8988T (cell line): ENCODE results near the gene SPAG5.

ENCODE experiments used
- DNase-seq: peaks from one replicate; pipeline ENCODE4 v3.0.0; 2011

The SPAG5 gene

DNA sequence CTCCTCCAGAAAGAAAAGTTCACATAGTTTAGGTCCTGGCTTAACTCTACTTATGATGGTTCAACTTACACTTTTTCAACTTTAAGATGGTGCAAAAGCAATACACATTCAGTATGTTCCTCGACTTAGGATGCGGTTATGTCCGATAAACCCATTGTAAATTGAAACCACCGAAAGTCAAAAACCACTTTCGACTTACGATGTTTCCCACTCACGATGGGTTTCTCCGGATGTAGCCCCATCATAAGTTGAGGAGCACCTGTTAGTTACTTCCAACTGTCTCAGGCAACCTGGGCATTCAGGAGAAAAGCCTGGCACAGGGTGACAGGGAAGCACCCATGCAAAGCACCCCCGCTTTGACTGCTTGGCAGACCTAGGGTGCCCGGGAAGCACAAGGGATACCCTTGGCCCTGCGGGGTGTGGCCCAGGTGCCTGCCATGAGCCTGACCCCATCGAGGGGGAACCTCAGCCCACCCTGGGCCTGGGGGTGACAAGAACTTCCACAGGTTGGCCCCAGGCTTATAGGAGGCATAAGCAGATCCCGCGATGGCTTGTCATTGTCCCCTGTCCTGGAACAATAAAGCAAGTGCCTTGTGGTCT is 60.4 kb downstream of the SPAG5 start:
- DNase-seq = no peak

DNA sequence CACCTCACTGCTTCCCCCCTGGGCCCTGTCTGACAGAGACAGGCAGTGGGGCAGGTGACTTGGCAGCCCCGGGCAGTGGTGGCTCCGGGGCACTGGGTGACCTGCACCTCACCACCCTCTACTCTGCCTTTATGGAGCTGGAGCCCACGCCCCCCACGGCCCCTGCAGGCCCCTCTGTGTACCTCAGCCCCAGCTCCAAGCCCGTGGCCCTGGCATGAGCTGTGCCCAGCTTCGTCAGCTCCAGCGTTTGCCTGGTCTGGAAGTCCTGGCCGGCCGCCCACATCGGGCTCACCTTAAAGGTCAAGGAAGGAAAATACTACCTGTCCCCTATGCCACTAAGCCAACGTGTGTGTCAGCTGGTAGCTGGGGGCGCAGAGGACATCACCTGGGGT is 61.6 kb downstream of the SPAG5 start:
- DNase-seq = no peak

DNA sequence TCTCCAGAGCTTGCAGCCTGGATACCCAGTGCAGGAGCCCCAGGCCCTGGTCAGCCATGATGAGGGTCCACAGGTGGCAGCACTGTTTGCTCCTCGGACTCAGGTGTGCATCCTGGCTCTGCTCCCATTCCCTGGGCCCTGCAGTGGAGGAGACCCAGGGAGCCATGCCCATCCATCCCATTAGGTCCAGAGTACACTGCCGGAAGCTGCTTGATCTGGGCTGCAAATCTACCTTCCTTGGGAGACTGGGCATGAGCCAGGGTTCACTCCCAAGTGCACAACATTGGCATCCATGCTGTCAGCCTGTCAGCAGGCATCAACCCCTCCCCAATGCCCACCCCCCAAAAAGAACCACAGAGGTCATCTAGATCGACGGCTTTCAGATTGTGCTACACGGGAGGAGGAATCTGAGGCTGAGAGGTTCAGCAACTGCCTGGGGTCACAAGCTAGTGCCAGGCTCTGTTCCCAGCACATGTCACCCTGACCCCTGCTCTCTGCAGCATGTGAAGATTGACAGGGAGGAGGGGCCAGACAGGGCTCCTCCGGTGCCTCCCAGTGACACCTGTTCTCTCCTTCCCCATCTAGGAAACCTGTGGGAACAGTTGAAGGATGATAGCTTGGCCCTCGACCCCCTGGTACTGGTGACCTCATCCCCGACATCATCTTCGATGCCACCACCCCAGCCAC is 62.1 kb downstream of the SPAG5 start:
- no peak for DNase-seq

DNA sequence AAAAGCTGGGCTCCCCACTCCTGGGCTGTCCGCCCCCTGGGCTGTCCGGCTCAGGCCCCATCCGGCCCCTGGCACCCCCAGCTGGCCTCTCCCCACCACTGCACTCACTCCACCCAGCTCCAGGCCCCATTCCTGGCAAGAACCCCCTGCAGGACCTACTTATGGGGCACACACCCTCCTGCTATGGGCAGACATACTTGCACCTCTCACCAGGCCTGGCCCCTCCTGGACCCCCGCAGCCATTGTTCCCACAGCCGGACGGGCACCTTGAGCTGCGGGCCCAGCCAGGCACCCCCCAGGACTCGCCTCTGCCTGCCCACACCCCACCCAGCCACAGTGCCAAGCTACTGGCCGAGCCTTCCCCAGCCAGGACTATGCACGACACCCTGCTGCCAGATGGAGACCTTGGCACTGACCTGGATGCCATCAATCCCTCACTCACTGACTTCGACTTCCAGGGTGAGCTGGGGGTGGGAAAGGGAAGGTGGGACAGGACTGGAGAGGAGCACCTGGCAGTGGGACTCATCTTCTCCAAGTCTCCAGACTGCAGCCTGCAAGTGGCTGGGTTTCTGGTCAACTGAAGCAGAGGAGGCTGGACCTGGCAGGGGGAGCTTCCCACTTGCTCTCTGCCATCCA is 64.0 kb downstream of the SPAG5 start:
- peak; percentile 49 for DNase-seq

DNA sequence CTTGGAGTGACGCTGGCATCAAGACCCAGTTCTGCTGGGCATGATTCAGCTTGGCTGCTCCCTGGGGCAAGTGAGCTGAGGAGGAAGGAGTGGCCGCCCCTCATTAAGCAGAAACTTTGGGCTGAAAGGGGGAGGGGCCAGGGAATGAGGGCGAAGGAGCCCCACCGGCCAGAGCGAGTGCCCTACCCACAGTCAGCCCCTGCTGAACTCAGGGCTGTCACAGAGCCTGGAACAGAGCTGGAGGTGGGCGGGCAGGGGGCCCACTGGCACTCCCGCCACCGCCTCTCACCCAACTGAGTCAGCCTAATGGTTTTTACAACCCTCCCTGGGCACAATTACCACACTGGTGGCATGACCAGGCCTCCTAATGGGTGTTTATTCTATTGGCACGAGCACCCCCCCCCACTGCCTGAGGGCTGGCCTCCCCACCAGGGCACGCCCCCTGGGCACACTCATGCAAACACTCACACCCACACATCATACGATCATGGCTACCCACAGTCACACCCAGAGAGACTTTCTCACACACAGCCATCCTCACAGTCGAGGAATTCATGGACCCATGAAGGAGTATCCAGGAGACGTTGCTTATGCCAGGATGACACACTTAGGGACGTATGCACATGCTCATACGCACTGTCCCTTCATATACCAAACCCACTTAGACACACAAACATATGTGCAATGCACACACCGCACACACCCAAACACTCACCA is 65.6 kb downstream of the SPAG5 start:
- no peak for DNase-seq

DNA sequence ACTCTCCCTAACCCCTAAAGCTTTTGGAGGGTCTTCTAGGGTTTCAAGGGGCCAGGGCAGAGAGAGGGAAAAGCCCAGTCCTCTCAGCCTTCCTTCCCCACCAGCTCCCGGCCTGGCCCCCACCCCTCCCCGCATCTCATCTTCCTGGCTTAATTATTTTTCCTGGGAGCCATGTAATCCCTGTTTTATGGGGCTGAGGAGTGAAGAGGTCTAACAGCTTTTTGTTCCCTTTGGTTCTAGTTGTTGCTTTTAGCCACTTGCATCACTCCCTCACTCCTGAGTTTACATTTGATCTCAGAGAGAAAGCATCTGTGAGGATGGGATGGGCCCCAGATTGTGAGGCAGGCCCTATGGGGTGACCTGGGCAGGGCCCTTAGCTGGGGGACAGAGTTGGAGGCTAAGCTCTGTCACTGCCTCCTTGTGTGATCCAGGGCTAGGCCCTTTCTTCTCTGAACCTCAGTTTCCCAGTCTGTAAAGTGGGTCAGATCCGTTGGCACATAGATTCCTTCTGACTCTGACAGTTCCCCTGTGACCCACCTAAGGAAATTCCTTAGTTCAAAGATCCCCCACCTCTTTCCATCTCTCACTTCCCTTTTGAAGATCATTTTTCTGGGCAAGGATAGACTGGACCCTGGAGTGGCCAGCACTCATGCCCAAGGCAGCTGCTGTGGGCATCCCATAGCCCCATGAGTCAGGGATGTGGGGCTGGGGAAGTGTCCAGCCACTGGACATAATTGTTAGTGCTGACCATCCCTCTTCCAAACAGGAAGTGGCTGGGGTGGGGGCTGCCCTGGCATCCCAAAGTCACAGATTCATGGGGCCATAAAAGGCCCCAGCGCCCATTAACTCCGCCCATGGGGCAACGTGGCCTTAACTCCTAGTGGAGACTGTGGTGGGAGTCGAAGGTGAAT is 66.5 kb downstream of the SPAG5 start:
- DNase-seq = no peak

DNA sequence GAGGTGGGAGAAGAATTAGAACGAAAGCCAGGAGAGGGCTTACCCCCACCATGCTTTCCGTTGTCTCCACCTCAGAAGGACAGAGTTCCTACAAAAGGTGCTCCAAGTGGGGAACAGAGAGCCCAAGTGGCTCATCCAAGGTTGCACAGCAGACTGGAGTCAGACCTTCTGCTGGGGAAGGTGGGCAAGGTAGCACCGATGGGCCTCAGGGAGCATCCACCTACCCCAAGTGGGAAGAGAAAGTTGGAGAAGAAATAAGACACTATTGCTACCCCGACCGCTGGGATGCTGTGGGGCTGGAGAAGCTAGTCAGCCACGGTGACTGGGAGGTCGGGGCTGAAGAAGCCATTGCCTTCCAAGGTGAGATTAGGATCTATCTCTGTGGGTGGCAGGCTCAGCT is 67.9 kb downstream of the SPAG5 start:
- no peak for DNase-seq

DNA sequence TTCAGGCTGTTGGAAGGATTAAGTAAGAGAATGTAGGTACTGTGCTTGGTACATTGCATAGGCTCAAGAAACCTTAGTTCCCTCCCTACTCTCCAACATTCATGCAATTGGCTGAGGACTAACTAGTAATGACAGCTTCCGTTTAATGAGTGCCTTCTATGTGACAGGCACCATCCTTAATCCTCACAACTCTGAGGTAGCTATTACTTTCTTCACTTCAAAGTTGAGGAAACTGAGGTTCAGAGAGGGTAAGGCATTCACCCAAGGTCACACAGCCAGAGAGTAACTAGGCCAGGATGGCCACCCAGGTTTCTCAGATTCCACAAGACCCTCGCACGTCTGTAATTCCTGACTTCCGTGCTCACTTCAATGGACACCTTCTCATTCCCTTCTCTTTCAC is 68.6 kb downstream of the SPAG5 start:
- DNase-seq = no peak

DNA sequence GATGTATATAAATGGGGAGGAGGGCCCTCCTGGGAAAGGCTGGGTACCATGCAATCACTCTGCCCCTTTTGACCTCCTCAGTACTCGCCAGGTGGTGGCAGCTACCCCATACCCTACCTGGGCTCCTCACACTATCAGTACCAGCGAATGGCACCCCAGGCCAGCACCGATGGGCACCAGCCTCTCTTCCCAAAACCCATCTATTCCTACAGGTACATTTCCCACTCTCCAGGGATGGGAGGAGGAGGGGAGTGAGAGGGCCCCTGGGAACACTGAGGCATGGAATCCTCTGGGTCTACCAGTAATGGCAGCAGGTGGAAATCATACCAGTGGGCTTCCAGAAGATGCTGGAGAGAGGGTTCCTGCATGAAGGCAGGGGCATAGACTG is 69.8 kb downstream of the SPAG5 start:
- DNase-seq = no peak

DNA sequence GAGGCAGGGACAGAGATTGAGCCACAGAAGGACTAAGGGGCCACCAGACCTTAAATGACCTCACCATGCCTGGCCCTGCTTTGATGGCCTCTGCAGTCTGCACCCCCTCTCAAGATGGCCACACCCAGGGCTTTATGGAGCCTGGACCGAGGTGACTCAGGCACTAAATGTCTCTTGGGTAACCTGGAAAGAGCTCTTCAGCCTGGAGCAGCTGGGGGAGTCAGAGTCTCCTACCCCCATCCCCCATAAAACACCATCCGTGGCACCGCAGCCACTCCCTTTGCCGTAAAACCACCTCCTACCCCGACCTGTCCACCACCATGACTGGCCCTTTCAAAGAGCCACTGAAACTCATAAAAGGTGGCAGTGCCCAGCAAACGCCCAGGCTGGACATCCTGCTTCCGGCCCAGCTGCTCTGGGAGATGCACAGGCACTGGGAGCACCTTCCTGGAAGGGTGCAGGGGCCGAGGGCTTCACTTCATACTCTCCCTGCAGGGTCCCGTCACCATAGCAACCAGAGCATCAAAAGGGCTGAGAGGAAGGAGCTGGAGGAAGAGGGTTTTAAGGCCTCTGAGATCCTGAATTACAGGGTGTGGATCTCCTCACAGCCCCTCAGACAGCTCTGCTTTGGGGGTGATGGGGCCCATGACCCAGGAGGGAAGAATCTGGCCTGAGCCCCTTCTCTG is 70.4 kb downstream of the SPAG5 start:
- DNase-seq = no peak

DNA sequence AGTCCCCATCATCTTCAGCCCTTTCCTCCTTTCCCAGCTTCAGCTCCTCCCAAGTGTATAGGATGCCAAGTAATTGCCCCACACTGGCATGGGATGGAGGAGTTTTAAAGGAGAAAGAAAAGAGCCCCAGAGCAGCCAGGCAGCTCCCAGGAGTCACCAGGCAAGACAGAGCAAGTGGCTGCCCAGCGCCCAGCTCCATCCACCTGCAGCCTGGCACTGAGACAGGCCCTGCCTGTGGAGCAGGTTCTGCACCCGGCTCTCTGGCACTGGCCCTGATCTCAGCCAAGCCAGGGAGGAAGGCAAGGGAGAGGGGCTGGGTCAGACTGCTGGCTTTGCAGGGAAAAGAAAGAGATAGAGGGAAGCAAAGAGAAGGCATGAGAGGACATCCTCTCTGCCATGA is 71.0 kb downstream of the SPAG5 start:
- DNase-seq = no peak
